ENCODE data around the gene HIGD2A. TPM values are rescaled to one million over a fixed set of nuclear protein-coding genes. Genes with fewer than 3 reads are reported as not detected.
A peak's percentile ranks its signal among the peaks of the same experiment; 100 is the strongest.

HIGD2A gene
- total and polyA plus RNA-seq, 2 of the 13 experiments (the other 11 are each of a cell fraction or from before 2014, with no cell fraction given), result 89.2 to 146 TPM

- TF ChIP-seq FOXO4 (CRISPR knock-in tag; conservative IDR thresholded peaks at IDR 0.05), result 0 out of 2 replicates have a peak, but pooled peaks have one; percentile 61
- 0 out of 2 replicates have a peak, but pooled peaks have one; percentile 19 for TF ChIP-seq ZFP41 (CRISPR knock-in tag; IDR thresholded peaks at IDR 0.05; ENCODE audit: borderline replicate concordance)
- TF ChIP-seq GFI1 (CRISPR knock-in tag; IDR thresholded peaks at IDR 0.05; ENCODE audit: borderline replicate concordance), result peak; percentile 8; the same call in 1 of the 2 replicates
- no peak for TF ChIP-seq CHD4 (IDR thresholded peaks at IDR 0.05; ENCODE audit: borderline replicate concordance, low read length)
- TF ChIP-seq ZNF431 (CRISPR knock-in tag; IDR thresholded peaks at IDR 0.05; ENCODE audit: borderline replicate concordance, low read depth), result no peak
- no peak for TF ChIP-seq POLR2AphosphoS2 (IDR thresholded peaks at IDR 0.05; ENCODE audit: low read depth, low read length)
- TF ChIP-seq PHF21A (CRISPR knock-in tag; IDR thresholded peaks at IDR 0.05), result peak; percentile 49
- 0 out of 2 replicates have a peak, but pooled peaks have one; percentile 61 for TF ChIP-seq ZBTB4 (CRISPR knock-in tag; IDR thresholded peaks at IDR 0.05; ENCODE audit: borderline replicate concordance)
- no peak for TF ChIP-seq THRA (CRISPR knock-in tag; IDR thresholded peaks at IDR 0.05; ENCODE audit: borderline replicate concordance)
- TF ChIP-seq ZNF512 (CRISPR knock-in tag; IDR thresholded peaks at IDR 0.05), result no peak
Measured at GRCh38 chr5:176416965-176417364, 28.4 kb downstream of the HIGD2A start (continued).

All from HepG2 (cell line).